ENCODE data around the gene VCAN. TPM values are rescaled to one million over a fixed set of nuclear protein-coding genes. Genes with fewer than 3 reads are reported as not detected.

The VCAN gene
- total RNA-seq, 1 donor from 2014 or later: 431 TPM

DNA sequence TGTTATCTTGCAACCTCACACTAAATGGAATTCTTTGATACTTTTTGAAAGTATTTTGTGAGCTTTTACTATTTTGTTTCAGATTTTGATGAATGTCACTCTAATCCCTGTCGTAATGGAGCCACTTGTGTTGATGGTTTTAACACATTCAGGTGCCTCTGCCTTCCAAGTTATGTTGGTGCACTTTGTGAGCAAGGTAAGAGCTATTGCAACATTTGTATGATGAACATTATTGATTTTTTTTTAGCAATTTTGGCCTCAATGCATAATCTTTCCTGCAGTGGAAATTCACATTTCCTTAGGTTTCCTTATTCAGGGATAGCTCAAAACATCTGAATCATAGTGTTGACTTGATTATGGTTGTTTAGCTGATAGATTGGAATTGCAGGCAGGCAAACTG lies 76.3 kb downstream of the VCAN start:
- peak overlapping the region; percentile 15 for H3K27ac ChIP-seq (ENCODE audit: low read depth, low read length)
- FAIRE-seq (no peak), DNase-seq (ENCODE audit: low read depth) (no peak)
- Mint-ChIP-seq H3K4me3 (ENCODE audit: unreplicated experiment) (no peak overlapping the region), H3K27me3 (ENCODE audit: low read depth, unreplicated experiment) (no peaks in the 10 kb centered on the region), H3K4me1 (ENCODE audit: low read depth, unreplicated experiment) (no peaks in the 10 kb centered on the region), H3K36me3 (ENCODE audit: low read depth, unreplicated experiment) (peaks cover 16% of the 10 kb centered on the region), H3K27ac (ENCODE audit: unreplicated experiment) (no peak overlapping the region), H3K9me3 (ENCODE audit: unreplicated experiment) (no peaks in the 10 kb centered on the region)
- no peaks in the 10 kb centered on the region for H3K27me3 ChIP-seq (ENCODE audit: insufficient read depth, low read length)
- H3K36me3 ChIP-seq (ENCODE audit: insufficient read depth, low read length): peaks cover 70% of the 10 kb centered on the region
- no peak overlapping the region for H3K4me2 ChIP-seq (ENCODE audit: low read length)
- peaks cover 18% of the 10 kb centered on the region for H3K4me1 ChIP-seq (ENCODE audit: insufficient read depth, low read length)
- TF ChIP-seq, protein P1, sequence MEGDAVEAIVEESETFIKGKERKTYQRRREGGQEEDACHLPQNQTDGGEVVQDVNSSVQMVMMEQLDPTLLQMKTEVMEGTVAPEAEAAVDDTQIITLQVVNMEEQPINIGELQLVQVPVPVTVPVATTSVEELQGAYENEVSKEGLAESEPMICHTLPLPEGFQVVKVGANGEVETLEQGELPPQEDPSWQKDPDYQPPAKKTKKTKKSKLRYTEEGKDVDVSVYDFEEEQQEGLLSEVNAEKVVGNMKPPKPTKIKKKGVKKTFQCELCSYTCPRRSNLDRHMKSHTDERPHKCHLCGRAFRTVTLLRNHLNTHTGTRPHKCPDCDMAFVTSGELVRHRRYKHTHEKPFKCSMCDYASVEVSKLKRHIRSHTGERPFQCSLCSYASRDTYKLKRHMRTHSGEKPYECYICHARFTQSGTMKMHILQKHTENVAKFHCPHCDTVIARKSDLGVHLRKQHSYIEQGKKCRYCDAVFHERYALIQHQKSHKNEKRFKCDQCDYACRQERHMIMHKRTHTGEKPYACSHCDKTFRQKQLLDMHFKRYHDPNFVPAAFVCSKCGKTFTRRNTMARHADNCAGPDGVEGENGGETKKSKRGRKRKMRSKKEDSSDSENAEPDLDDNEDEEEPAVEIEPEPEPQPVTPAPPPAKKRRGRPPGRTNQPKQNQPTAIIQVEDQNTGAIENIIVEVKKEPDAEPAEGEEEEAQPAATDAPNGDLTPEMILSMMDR (IDR thresholded peaks at IDR 0.05; ENCODE audit: insufficient read depth, low read depth, low read length): no peak
- H3K9ac ChIP-seq (ENCODE audit: low read length): no peak overlapping the region
- H4K20me1 ChIP-seq (ENCODE audit: insufficient read depth, low read length): peaks cover 32% of the 10 kb centered on the region
- H3K9me3 ChIP-seq (ENCODE audit: insufficient read depth, low read depth, low read length): no peaks in the 10 kb centered on the region
- H3K4me3 ChIP-seq (ENCODE audit: insufficient read depth, low read depth, low read length): no peak overlapping the region
- H2AFZ ChIP-seq (ENCODE audit: low read depth, low read length): no peak overlapping the region
- peaks cover 28% of the 10 kb centered on the region for H3K79me2 ChIP-seq (ENCODE audit: insufficient read depth, low read length)

DNA sequence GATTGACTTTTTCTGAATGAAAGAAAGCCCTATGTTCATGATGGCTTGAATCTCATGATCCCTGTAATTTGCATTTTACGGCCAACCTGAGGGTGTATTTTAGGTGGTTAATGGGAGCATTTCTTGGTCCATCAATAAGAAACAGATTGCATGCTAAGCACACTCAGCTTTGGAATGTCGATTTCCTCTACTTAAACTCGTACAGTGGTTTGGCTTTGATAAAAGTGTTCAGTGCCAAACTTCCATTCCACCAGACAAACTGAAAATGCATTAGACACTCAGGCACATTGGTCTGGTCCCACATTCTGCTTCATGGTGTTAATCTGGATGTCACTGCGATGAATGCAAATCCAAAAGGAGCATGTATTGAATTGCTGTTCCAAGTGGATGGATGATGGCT lies 77.0 kb downstream of the VCAN start:
- peaks cover 27% of the 10 kb centered on the region for H4K20me1 ChIP-seq (ENCODE audit: insufficient read depth, low read length)
- DNase-seq (ENCODE audit: low read depth): peak; percentile 95
- peaks cover 21% of the 10 kb centered on the region for H3K79me2 ChIP-seq (ENCODE audit: insufficient read depth, low read length)
- FAIRE-seq: peak; percentile 82
- H3K4me3 Mint-ChIP-seq (ENCODE audit: unreplicated experiment): no peak overlapping the region
- no peak overlapping the region for H3K27ac ChIP-seq (ENCODE audit: low read depth, low read length)
- H3K27me3 ChIP-seq (ENCODE audit: insufficient read depth, low read length): no peaks in the 10 kb centered on the region
- H3K4me1 ChIP-seq (ENCODE audit: insufficient read depth, low read length): peaks cover 19% of the 10 kb centered on the region
- no peaks in the 10 kb centered on the region for H3K9me3 Mint-ChIP-seq (ENCODE audit: unreplicated experiment)
- no peaks in the 10 kb centered on the region for H3K4me1 Mint-ChIP-seq (ENCODE audit: low read depth, unreplicated experiment)
- H3K4me3 ChIP-seq (ENCODE audit: insufficient read depth, low read depth, low read length): no peak overlapping the region
- H3K36me3 ChIP-seq (ENCODE audit: insufficient read depth, low read length): peaks cover 76% of the 10 kb centered on the region
- peaks cover 19% of the 10 kb centered on the region for H3K36me3 Mint-ChIP-seq (ENCODE audit: low read depth, unreplicated experiment)
- H3K4me2 ChIP-seq (ENCODE audit: low read length): no peak overlapping the region
- H3K9me3 ChIP-seq (ENCODE audit: insufficient read depth, low read depth, low read length): no peaks in the 10 kb centered on the region
- H3K27ac Mint-ChIP-seq (ENCODE audit: unreplicated experiment): no peak overlapping the region
- no peak overlapping the region for H2AFZ ChIP-seq (ENCODE audit: low read depth, low read length)
- no peak overlapping the region for H3K9ac ChIP-seq (ENCODE audit: low read length)
- H3K27me3 Mint-ChIP-seq (ENCODE audit: low read depth, unreplicated experiment): no peaks in the 10 kb centered on the region
- TF ChIP-seq EZH2 (IDR thresholded peaks at IDR 0.05; ENCODE audit: insufficient read depth, low read length): no peak
- TF ChIP-seq, protein P1 (IDR thresholded peaks at IDR 0.05; ENCODE audit: insufficient read depth, low read depth, low read length): no peak

DNA sequence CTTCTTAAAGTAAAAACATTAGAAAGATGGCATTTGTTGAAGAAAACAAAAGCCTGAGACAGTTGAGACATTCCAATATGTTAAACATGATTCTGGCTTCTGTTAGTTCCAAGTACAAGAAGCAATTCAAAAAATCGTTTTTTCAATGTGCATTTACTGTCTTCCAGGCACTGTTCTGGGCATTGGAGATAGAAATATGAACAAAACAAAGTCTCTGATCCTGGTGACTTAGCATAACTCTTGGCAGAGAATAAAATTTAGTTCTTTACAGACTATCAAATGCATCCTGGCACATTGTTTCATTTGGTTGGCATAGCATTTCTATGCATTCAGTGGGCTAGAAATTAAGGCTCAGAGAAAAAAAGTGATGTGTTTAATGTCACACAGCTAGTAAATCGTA lies 77.5 kb downstream of the VCAN start:
- peaks cover 23% of the 10 kb centered on the region for H4K20me1 ChIP-seq (ENCODE audit: insufficient read depth, low read length)

More for the DNA sequence above, 77.5 kb downstream of the VCAN start:
- TF ChIP-seq EZH2 (IDR thresholded peaks at IDR 0.05; ENCODE audit: insufficient read depth, low read length): no peak
- TF ChIP-seq, protein P1 (IDR thresholded peaks at IDR 0.05; ENCODE audit: insufficient read depth, low read depth, low read length): no peak
- H3K4me1 Mint-ChIP-seq (ENCODE audit: low read depth, unreplicated experiment): no peaks in the 10 kb centered on the region
- no peak overlapping the region for H2AFZ ChIP-seq (ENCODE audit: low read depth, low read length)
- H3K79me2 ChIP-seq (ENCODE audit: insufficient read depth, low read length): peaks cover 16% of the 10 kb centered on the region
- no peak overlapping the region for H3K9ac ChIP-seq (ENCODE audit: low read length)
- peaks cover 21% of the 10 kb centered on the region for H3K36me3 Mint-ChIP-seq (ENCODE audit: low read depth, unreplicated experiment)
- no peaks in the 10 kb centered on the region for H3K9me3 Mint-ChIP-seq (ENCODE audit: unreplicated experiment)
- no peaks in the 10 kb centered on the region for H3K9me3 ChIP-seq (ENCODE audit: insufficient read depth, low read depth, low read length)
- no peak overlapping the region for H3K4me2 ChIP-seq (ENCODE audit: low read length)
- peaks cover 22% of the 10 kb centered on the region for H3K4me1 ChIP-seq (ENCODE audit: insufficient read depth, low read length)
- DNase-seq (ENCODE audit: low read depth) (no peak), FAIRE-seq (no peak)
- H3K27me3 ChIP-seq (ENCODE audit: insufficient read depth, low read length): no peaks in the 10 kb centered on the region
- H3K27ac ChIP-seq (ENCODE audit: low read depth, low read length): no peak overlapping the region
- H3K36me3 ChIP-seq (ENCODE audit: insufficient read depth, low read length): peaks cover 76% of the 10 kb centered on the region
- H3K27ac Mint-ChIP-seq (ENCODE audit: unreplicated experiment): no peak overlapping the region
- no peaks in the 10 kb centered on the region for H3K27me3 Mint-ChIP-seq (ENCODE audit: low read depth, unreplicated experiment)
- no peak overlapping the region for H3K4me3 Mint-ChIP-seq (ENCODE audit: unreplicated experiment)
- H3K4me3 ChIP-seq (ENCODE audit: insufficient read depth, low read depth, low read length): no peak overlapping the region

All from astrocyte (in vitro differentiated cells and primary cell).